PFSK-1 (cell line): ENCODE data around the gene TMC7.

Source experiments
- FOXP2 ChIP-seq: optimal IDR thresholded peaks from 2 replicates; pipeline ENCODE3; 2011; ENCODE audit warnings: borderline replicate concordance, control low read depth, inconsistent platforms; ENCODE audit not compliant: insufficient read depth; ENCODE audit errors: extremely low read length, extremely low read depth
- POLR2AphosphoS5 ChIP-seq: IDR thresholded peaks from 2 replicates; pipeline ENCODE4 v1.6.1; 2012; ENCODE audit warnings: low read depth, mild to moderate bottlenecking, control low read depth, low read length, moderate library complexity
- TAF1 ChIP-seq: IDR thresholded peaks from 2 replicates; pipeline ENCODE4 v1.6.1; 2012; ENCODE audit warnings: low read length, control low read depth, borderline replicate concordance; ENCODE audit not compliant: insufficient read depth
- TF ChIP-seq, protein P1 (sequence below), 2 experiments: IDR thresholded peaks; 2 replicates each; pipeline versions ENCODE4 v1.6.1 to v1.8.0; 2011 to 2012; ENCODE audit warnings: low read depth in 2 of 2, low read length in 2 of 2, control low read depth in 1 of 2, inconsistent platforms in 1 of 2, mild to moderate bottlenecking in 1 of 2, moderate library complexity in 1 of 2; ENCODE audit not compliant: insufficient read depth in 1 of 2

- TF ChIP-seq POLR2AphosphoS5 (no peak), FOXP2 (no peak), TAF1 (no peak)
- TF ChIP-seq, protein P1, sequence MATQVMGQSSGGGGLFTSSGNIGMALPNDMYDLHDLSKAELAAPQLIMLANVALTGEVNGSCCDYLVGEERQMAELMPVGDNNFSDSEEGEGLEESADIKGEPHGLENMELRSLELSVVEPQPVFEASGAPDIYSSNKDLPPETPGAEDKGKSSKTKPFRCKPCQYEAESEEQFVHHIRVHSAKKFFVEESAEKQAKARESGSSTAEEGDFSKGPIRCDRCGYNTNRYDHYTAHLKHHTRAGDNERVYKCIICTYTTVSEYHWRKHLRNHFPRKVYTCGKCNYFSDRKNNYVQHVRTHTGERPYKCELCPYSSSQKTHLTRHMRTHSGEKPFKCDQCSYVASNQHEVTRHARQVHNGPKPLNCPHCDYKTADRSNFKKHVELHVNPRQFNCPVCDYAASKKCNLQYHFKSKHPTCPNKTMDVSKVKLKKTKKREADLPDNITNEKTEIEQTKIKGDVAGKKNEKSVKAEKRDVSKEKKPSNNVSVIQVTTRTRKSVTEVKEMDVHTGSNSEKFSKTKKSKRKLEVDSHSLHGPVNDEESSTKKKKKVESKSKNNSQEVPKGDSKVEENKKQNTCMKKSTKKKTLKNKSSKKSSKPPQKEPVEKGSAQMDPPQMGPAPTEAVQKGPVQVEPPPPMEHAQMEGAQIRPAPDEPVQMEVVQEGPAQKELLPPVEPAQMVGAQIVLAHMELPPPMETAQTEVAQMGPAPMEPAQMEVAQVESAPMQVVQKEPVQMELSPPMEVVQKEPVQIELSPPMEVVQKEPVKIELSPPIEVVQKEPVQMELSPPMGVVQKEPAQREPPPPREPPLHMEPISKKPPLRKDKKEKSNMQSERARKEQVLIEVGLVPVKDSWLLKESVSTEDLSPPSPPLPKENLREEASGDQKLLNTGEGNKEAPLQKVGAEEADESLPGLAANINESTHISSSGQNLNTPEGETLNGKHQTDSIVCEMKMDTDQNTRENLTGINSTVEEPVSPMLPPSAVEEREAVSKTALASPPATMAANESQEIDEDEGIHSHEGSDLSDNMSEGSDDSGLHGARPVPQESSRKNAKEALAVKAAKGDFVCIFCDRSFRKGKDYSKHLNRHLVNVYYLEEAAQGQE (IDR thresholded peaks at IDR 0.05; ENCODE audit: insufficient read depth in 1 of 2, low read depth in 2 of 2, low read length in 2 of 2): no peak
Measured at GRCh38 chr16:19068237-19068815, 84.6 kb downstream of the TMC7 start.
